ENCODE results near the gene SLC25A4.
A peak's percentile ranks its signal among the peaks of the same experiment; 100 is the strongest.
"Not testable (repeated sequence)": the region's sequence is repeated elsewhere in the genome, so short reads cannot be mapped to it uniquely, and the experiment has no call there.

Gene SLC25A4

GRCh38 chr4:185190306-185190856 is 47.3 kb downstream of the SLC25A4 start:
- H3K4me1 Mint-ChIP-seq: peaks cover 53% of the 10 kb centered on the region
- no peak overlapping the region for H3K4me3 Mint-ChIP-seq
- H3K27ac Mint-ChIP-seq: peak overlapping the region in 1 of 2 donors; percentile 22
- H3K9me3 Mint-ChIP-seq: no peaks in the 10 kb centered on the region
- ATAC-seq (no peak), DNase-seq (no peak)
- H3K27me3 Mint-ChIP-seq: no peaks in the 10 kb centered on the region

- no peaks in the 10 kb centered on the region for H3K27me3 Mint-ChIP-seq
- ATAC-seq: peak; percentile 52
- no peak for DNase-seq
- no peak overlapping the region for H3K4me3 Mint-ChIP-seq
- no peak overlapping the region for H3K27ac Mint-ChIP-seq
- peaks cover 54% of the 10 kb centered on the region for H3K4me1 Mint-ChIP-seq
- H3K9me3 Mint-ChIP-seq: no peaks in the 10 kb centered on the region
Measured at GRCh38 chr4:185192059-185192458, 49.0 kb downstream of the SLC25A4 start.

GRCh38 chr4:185194924-185195888 is 52.1 kb downstream of the SLC25A4 start:
- no peak for ATAC-seq
- peaks cover 44% of the 10 kb centered on the region for H3K4me1 Mint-ChIP-seq
- H3K4me3 Mint-ChIP-seq: no peak overlapping the region
- no peak for DNase-seq
- H3K27me3 Mint-ChIP-seq: no peaks in the 10 kb centered on the region
- H3K27ac Mint-ChIP-seq: no peak overlapping the region
- H3K9me3 Mint-ChIP-seq: no peaks in the 10 kb centered on the region

GRCh38 chr4:185196437-185196836 is 53.4 kb downstream of the SLC25A4 start:
- H3K9me3 Mint-ChIP-seq: no peaks in the 10 kb centered on the region
- peaks cover 36% of the 10 kb centered on the region for H3K4me1 Mint-ChIP-seq
- ATAC-seq (no peak), DNase-seq (no peak)
- H3K27me3 Mint-ChIP-seq: no peaks in the 10 kb centered on the region
- H3K4me3 Mint-ChIP-seq: no peak overlapping the region
- H3K27ac Mint-ChIP-seq: no peak overlapping the region

GRCh38 chr4:185198189-185198588 is 55.1 kb downstream of the SLC25A4 start:
- not testable (repeated sequence) for H3K27me3 Mint-ChIP-seq, H3K9me3 Mint-ChIP-seq, ATAC-seq, H3K27ac Mint-ChIP-seq, H3K4me3 Mint-ChIP-seq, DNase-seq
- peaks cover 39% of the 10 kb centered on the region for H3K4me1 Mint-ChIP-seq
